ENCODE data around the gene ERGIC1.

GRCh38 chr5:172849606-172850453 is 15.8 kb downstream of the ERGIC1 start:
- TF ChIP-seq CTCF (IDR thresholded peaks at IDR 0.05) (no peak), POLR2A (IDR thresholded peaks at IDR 0.05) (no peak)

Data from esophagus squamous epithelium (tissue), 4 donors.